Measurements from ENCODE around the gene KTN1. TPM values are rescaled to one million over a fixed set of nuclear protein-coding genes. Genes with fewer than 3 reads are reported as not detected.
A peak's percentile ranks its signal among the peaks of the same experiment; 100 is the strongest.

KTN1 gene
- 22.6 and 25.1 TPM in 2 replicates for total RNA-seq (2014; rRNA removed; shearing (Covaris generic))

GRCh38 chr14:55579724-55580469, at the start of gene KTN1:
Gene KTN1, plus strand, starts transcription at chr14:55580207. Its CDS starts 31,842 bp downstream, at chr14:55612049.
- peak; percentile 74 for DNase-seq (ENCODE audit: low spot score)

GRCh38 chr14:55530464-55530863, 49.5 kb upstream of the KTN1 start:
- DNase-seq (ENCODE audit: low spot score): no peak

GRCh38 chr14:55532645-55533344, 47.2 kb upstream of the KTN1 start:
- DNase-seq (ENCODE audit: low spot score): no peak

- DNase-seq (ENCODE audit: low spot score): no peak
Measured at GRCh38 chr14:55533960-55534359, 46.0 kb upstream of the KTN1 start.

GRCh38 chr14:55535516-55536203, 44.3 kb upstream of the KTN1 start:
- no peak for DNase-seq (ENCODE audit: low spot score)

GRCh38 chr14:55536204-55536708, 43.8 kb upstream of the KTN1 start:
- no peak for DNase-seq (ENCODE audit: low spot score)

- no peak for DNase-seq (ENCODE audit: low spot score)
Measured at GRCh38 chr14:55537782-55538181, 42.2 kb upstream of the KTN1 start.

GRCh38 chr14:55539975-55540374, 40.0 kb upstream of the KTN1 start:
- DNase-seq (ENCODE audit: low spot score): no peak

GRCh38 chr14:55540847-55541773, 38.9 kb upstream of the KTN1 start:
- no peak for DNase-seq (ENCODE audit: low spot score)

- no peak for DNase-seq (ENCODE audit: low spot score)
Measured at GRCh38 chr14:55545779-55546178, 34.2 kb upstream of the KTN1 start.

- DNase-seq (ENCODE audit: low spot score): no peak
Measured at GRCh38 chr14:55546212-55546874, 33.7 kb upstream of the KTN1 start.

GRCh38 chr14:55547650-55548315, 32.2 kb upstream of the KTN1 start:
- no peak for DNase-seq (ENCODE audit: low spot score)

GRCh38 chr14:55553791-55554190, 26.2 kb upstream of the KTN1 start:
- no peak for DNase-seq (ENCODE audit: low spot score)

- peak; percentile 79 for DNase-seq (ENCODE audit: low spot score)
Measured at GRCh38 chr14:55556929-55557623, 22.9 kb upstream of the KTN1 start.

GRCh38 chr14:55562135-55562534, 17.9 kb upstream of the KTN1 start:
- DNase-seq (ENCODE audit: low spot score): no peak

GRCh38 chr14:55568618-55569017, 11.4 kb upstream of the KTN1 start:
- DNase-seq (ENCODE audit: low spot score): no peak

GRCh38 chr14:55571125-55571889, 8.7 kb upstream of the KTN1 start:
- DNase-seq (ENCODE audit: low spot score): no peak

- DNase-seq (ENCODE audit: low spot score): no peak
Measured at GRCh38 chr14:55572578-55572977, 7.4 kb upstream of the KTN1 start.

GRCh38 chr14:55574988-55575387, 5.0 kb upstream of the KTN1 start:
- no peak for DNase-seq (ENCODE audit: low spot score)

Measured in HT-29 (cell line).